ENCODE measurements around the gene ZKSCAN5.

- TF ChIP-seq SP1 (IDR thresholded peaks at IDR 0.05; ENCODE audit: low read depth) (no peak), CTCF (IDR thresholded peaks at IDR 0.05 in 2 of 3, conservative IDR thresholded peaks at IDR 0.05 in 1 of 3; ENCODE audit: borderline replicate concordance in 1 of 3, insufficient read depth in 1 of 3, low read depth in 2 of 3, low read length in 2 of 3) (no peak), POLR2A (IDR thresholded peaks at IDR 0.05; ENCODE audit: borderline replicate concordance, extremely low read depth, insufficient read depth, insufficient read length) (no peak), EZH2 (IDR thresholded peaks at IDR 0.05) (no peak), EGR1 (IDR thresholded peaks at IDR 0.05; ENCODE audit: low read depth) (no peak), TCF7L2 (IDR thresholded peaks at IDR 0.05; ENCODE audit: borderline replicate concordance, extremely low read depth, insufficient read depth, insufficient read length) (no peak)
Measured at GRCh38 chr7:99478464-99479440, 25.7 kb upstream of the ZKSCAN5 start.

Measured in HCT116 (cell line).